ENCODE measurements around the gene RAB10. TPM values are rescaled to one million over a fixed set of nuclear protein-coding genes. Genes with fewer than 3 reads are reported as not detected.
"Not testable (repeated sequence)": the region's sequence is repeated elsewhere in the genome, so short reads cannot be mapped to it uniquely, and the experiment has no call there.

Gene RAB10
- 100 to 1,000 TPM; 135 to 155 (median 146) TPM for total RNA-seq

- Mint-ChIP-seq H3K4me1 (ENCODE audit: low read depth) (peaks cover 31% of the 10 kb centered on the region), H3K4me3 (peak within 1 kb of the TSS; percentile 98), H3K9me3 (no peaks in the 10 kb centered on the region), H3K36me3 (ENCODE audit: insufficient read depth) (peaks cover 3% of the 10 kb centered on the region), H3K27me3 (ENCODE audit: low read depth) (no peaks in the 10 kb centered on the region)
- DNase-seq (peak; percentile 99), ATAC-seq (peak; percentile 93)
Measured at GRCh38 chr2:26033818-26034636, at the start of gene RAB10. TSS of gene RAB10 (plus strand) at chr2:26034084. CDS start at chr2:26034609, 525 bp downstream.

- Mint-ChIP-seq H3K4me1 (ENCODE audit: low read depth) (peaks cover 7% of the 10 kb centered on the region), H3K27me3 (ENCODE audit: low read depth) (peaks cover 2% of the 10 kb centered on the region), H3K36me3 (ENCODE audit: insufficient read depth) (no peaks in the 10 kb centered on the region), H3K9me3 (no peaks in the 10 kb centered on the region), H3K4me3 (no peak overlapping the region)
- no peak for DNase-seq
- no peak for ATAC-seq
Measured at GRCh38 chr2:25988134-25988533, 45.8 kb upstream of the RAB10 start.

GRCh38 chr2:25989154-25989553, 44.7 kb upstream of the RAB10 start:
- Mint-ChIP-seq H3K9me3 (no peaks in the 10 kb centered on the region), H3K36me3 (ENCODE audit: insufficient read depth) (no peaks in the 10 kb centered on the region), H3K4me3 (no peak overlapping the region), H3K4me1 (ENCODE audit: low read depth) (peaks cover 7% of the 10 kb centered on the region), H3K27me3 (ENCODE audit: low read depth) (peaks cover 3% of the 10 kb centered on the region)
- ATAC-seq: no peak
- DNase-seq: no peak

- ATAC-seq (no peak), DNase-seq (no peak)
- Mint-ChIP-seq H3K4me1 (ENCODE audit: low read depth) (peaks cover 7% of the 10 kb centered on the region), H3K9me3 (no peaks in the 10 kb centered on the region), H3K27me3 (ENCODE audit: low read depth) (peaks cover 3% of the 10 kb centered on the region), H3K36me3 (ENCODE audit: insufficient read depth) (no peaks in the 10 kb centered on the region), H3K4me3 (no peak overlapping the region)
Measured at GRCh38 chr2:25991965-25992364, 41.9 kb upstream of the RAB10 start.

GRCh38 chr2:25992556-25992955, 41.3 kb upstream of the RAB10 start:
- ATAC-seq (no peak), DNase-seq (no peak)
- no peak overlapping the region for H3K4me3 Mint-ChIP-seq
- H3K9me3 Mint-ChIP-seq: no peaks in the 10 kb centered on the region
- H3K27me3 Mint-ChIP-seq (ENCODE audit: low read depth): peaks cover 3% of the 10 kb centered on the region
- H3K4me1 Mint-ChIP-seq (ENCODE audit: low read depth): peaks cover 7% of the 10 kb centered on the region
- H3K36me3 Mint-ChIP-seq (ENCODE audit: insufficient read depth): no peaks in the 10 kb centered on the region

GRCh38 chr2:25993049-25993448, 40.8 kb upstream of the RAB10 start:
- Mint-ChIP-seq H3K36me3 (ENCODE audit: insufficient read depth) (no peaks in the 10 kb centered on the region), H3K27me3 (ENCODE audit: low read depth) (peaks cover 3% of the 10 kb centered on the region), H3K9me3 (no peaks in the 10 kb centered on the region), H3K4me3 (no peak overlapping the region), H3K4me1 (ENCODE audit: low read depth) (peaks cover 7% of the 10 kb centered on the region)
- DNase-seq: no peak
- ATAC-seq: no peak

- Mint-ChIP-seq H3K9me3 (no peaks in the 10 kb centered on the region), H3K4me1 (ENCODE audit: low read depth) (peaks cover 7% of the 10 kb centered on the region), H3K4me3 (no peak overlapping the region), H3K36me3 (ENCODE audit: insufficient read depth) (no peaks in the 10 kb centered on the region), H3K27me3 (ENCODE audit: low read depth) (peaks cover 3% of the 10 kb centered on the region)
- ATAC-seq (no peak), DNase-seq (no peak)
Measured at GRCh38 chr2:25994509-25994908, 39.4 kb upstream of the RAB10 start.

GRCh38 chr2:25996844-25997243, 37.0 kb upstream of the RAB10 start:
- peaks cover 3% of the 10 kb centered on the region for H3K27me3 Mint-ChIP-seq (ENCODE audit: low read depth)
- peaks cover 5% of the 10 kb centered on the region for H3K4me1 Mint-ChIP-seq (ENCODE audit: low read depth)
- no peak for DNase-seq
- no peak for ATAC-seq
- H3K36me3 Mint-ChIP-seq (ENCODE audit: insufficient read depth): no peaks in the 10 kb centered on the region
- H3K4me3 Mint-ChIP-seq: no peak overlapping the region
- no peaks in the 10 kb centered on the region for H3K9me3 Mint-ChIP-seq

- H3K4me1 Mint-ChIP-seq (ENCODE audit: low read depth); H3K27me3 Mint-ChIP-seq (ENCODE audit: low read depth); H3K9me3 Mint-ChIP-seq; ATAC-seq; H3K4me3 Mint-ChIP-seq; H3K36me3 Mint-ChIP-seq (ENCODE audit: insufficient read depth); DNase-seq: not testable (repeated sequence)
Measured at GRCh38 chr2:25998816-25999383, 35.0 kb upstream of the RAB10 start.

GRCh38 chr2:25999406-25999805, 34.5 kb upstream of the RAB10 start:
- ATAC-seq; H3K27me3 Mint-ChIP-seq (ENCODE audit: low read depth); H3K36me3 Mint-ChIP-seq (ENCODE audit: insufficient read depth); H3K4me1 Mint-ChIP-seq (ENCODE audit: low read depth); H3K9me3 Mint-ChIP-seq; H3K4me3 Mint-ChIP-seq; DNase-seq: not testable (repeated sequence)

GRCh38 chr2:26000561-26001082, 33.3 kb upstream of the RAB10 start:
- Mint-ChIP-seq H3K4me3 (no peak overlapping the region), H3K27me3 (ENCODE audit: low read depth) (no peaks in the 10 kb centered on the region), H3K9me3 (no peaks in the 10 kb centered on the region), H3K36me3 (ENCODE audit: insufficient read depth) (no peaks in the 10 kb centered on the region), H3K4me1 (ENCODE audit: low read depth) (peaks cover 2% of the 10 kb centered on the region)
- no peak for DNase-seq
- no peak for ATAC-seq

GRCh38 chr2:26001743-26002351, 32.0 kb upstream of the RAB10 start:
- Mint-ChIP-seq H3K4me1 (ENCODE audit: low read depth) (peaks cover 2% of the 10 kb centered on the region), H3K36me3 (ENCODE audit: insufficient read depth) (no peaks in the 10 kb centered on the region), H3K27me3 (ENCODE audit: low read depth) (no peaks in the 10 kb centered on the region), H3K9me3 (no peaks in the 10 kb centered on the region), H3K4me3 (no peak overlapping the region)
- DNase-seq (no peak), ATAC-seq (no peak)

GRCh38 chr2:26002632-26003310, 31.1 kb upstream of the RAB10 start:
- H3K4me1 Mint-ChIP-seq (ENCODE audit: low read depth): peaks cover 2% of the 10 kb centered on the region
- no peaks in the 10 kb centered on the region for H3K9me3 Mint-ChIP-seq
- H3K4me3 Mint-ChIP-seq: no peak overlapping the region
- ATAC-seq: no peak
- no peak for DNase-seq
- no peaks in the 10 kb centered on the region for H3K36me3 Mint-ChIP-seq (ENCODE audit: insufficient read depth)
- H3K27me3 Mint-ChIP-seq (ENCODE audit: low read depth): no peaks in the 10 kb centered on the region

- Mint-ChIP-seq H3K36me3 (ENCODE audit: insufficient read depth) (no peaks in the 10 kb centered on the region), H3K4me3 (no peak overlapping the region), H3K4me1 (ENCODE audit: low read depth) (no peaks in the 10 kb centered on the region), H3K27me3 (ENCODE audit: low read depth) (no peaks in the 10 kb centered on the region), H3K9me3 (peaks cover 4% of the 10 kb centered on the region)
- no peak for DNase-seq
- no peak for ATAC-seq
Measured at GRCh38 chr2:26008095-26008494, 25.8 kb upstream of the RAB10 start.
